HCT116 (cell line): ENCODE results near the gene GMPR2. TPM values are rescaled to one million over a fixed set of nuclear protein-coding genes. Genes with fewer than 3 reads are reported as not detected.
A peak's percentile ranks its signal among the peaks of the same experiment; 100 is the strongest.

Source experiments
- ATAC-seq: fragments of 200-7000 bp; cut with Tn5 transposase; 2 replicates; pipeline ENCODE4 v1.9.1; 2020; ENCODE audit warnings: mild to moderate bottlenecking, moderate library complexity
- BruUV-seq: library from RNA; stranded (reverse); fragments of 400-500 nt; replicated peaks from 2 replicates; lab custom pipeline; 2021; lab: Mats Ljungman, UMichigan
- CTCF ChIA-PET: fragments of 300-600 bp; sonication (Branson Sonifier 250); formaldehyde crosslinking; loops from one replicate; lab custom pipeline; 2021; ENCODE audit warnings: antibody characterized with exemption; lab: Charles Lee
- POLR2A ChIA-PET: fragments of 300-600, 350-600 bp; sonication (Branson Sonifier 250); formaldehyde crosslinking; loops from one replicate; lab custom pipeline; 2021; ENCODE audit warnings: antibody characterized with exemption; lab: Charles Lee
- RAD21 ChIA-PET, 2 experiments: fragments of 300-600 bp; sonication (Branson Sonifier 250); formaldehyde crosslinking; loops; one replicate each; lab custom pipeline; 2023; ENCODE audit warnings: low total read pairs in 2 of 2; ENCODE audit not compliant: uncharacterized antibody in 2 of 2, unreplicated experiment in 2 of 2, low non-redundant PET in 1 of 2; lab: Charles Lee
- DNase-seq: peaks from one replicate; pipeline ENCODE4 v3.0.0-alpha.2; 2010; ENCODE audit warnings: low read depth, low spot score
- H2AFZ ChIP-seq: fragments of 200-600 bp; shearing (Covaris generic), sonication (generic); 2 replicates; pipeline ENCODE4 v1.6.1; 2017; ENCODE audit warnings: low read depth, mixed run types, mixed read lengths, antibody characterized with exemption, low read length; ENCODE audit not compliant: poor library complexity, severe bottlenecking
- H3K27ac ChIP-seq: 2 replicates; pipeline ENCODE4 v1.5.1; 2012; ENCODE audit warnings: low read depth, low read length
- H3K27me3 ChIP-seq: fragments of 200-600 bp; sonication (generic); 2 replicates; pipeline ENCODE4 v1.6.1; 2016; ENCODE audit warnings: mixed run types, low read length, mixed read lengths; ENCODE audit not compliant: insufficient read depth
- H3K36me3 ChIP-seq, 2 experiments: fragments of 200-500 bp in 1 of 2; fragments of 200-600 bp in 1 of 2; sonication (Bioruptor generic) in 1 of 2; sonication (generic) in 1 of 2; 2 replicates each; pipeline versions ENCODE4 v1.5.1 to v1.6.1; 2014 to 2016; ENCODE audit warnings: low read length in 2 of 2, inconsistent platforms in 1 of 2, mixed read lengths in 1 of 2, mixed run types in 1 of 2; ENCODE audit not compliant: insufficient read depth in 2 of 2, control insufficient read depth in 1 of 2
- H3K4me1 ChIP-seq, 2 experiments: fragments of 200-600 bp in 1 of 2; sonication (generic) in 1 of 2; 2 replicates each; pipeline versions ENCODE4 v1.5.1 to v1.6.1; 2012 to 2017; ENCODE audit warnings: low read length in 2 of 2, inconsistent platforms in 1 of 2, mild to moderate bottlenecking in 1 of 2, mixed read lengths in 1 of 2, mixed run types in 1 of 2, moderate library complexity in 1 of 2; ENCODE audit not compliant: insufficient read depth in 2 of 2, control insufficient read depth in 1 of 2
- H3K4me2 ChIP-seq: fragments of 200-600 bp; sonication (generic); 2 replicates; pipeline ENCODE4 v1.6.1; 2017; ENCODE audit warnings: mixed run types, low read length, mixed read lengths
- H3K4me3 ChIP-seq, 2 experiments: fragments of 200-600 bp in 1 of 2; sonication (generic) in 1 of 2; replicated peaks in 1 of 2; 2 replicates each; pipeline ENCODE4 v1.5.1; 2011 to 2016; ENCODE audit warnings: low read length in 2 of 2, control low read depth in 1 of 2, low read depth in 1 of 2, mild to moderate bottlenecking in 1 of 2, mixed read lengths in 1 of 2, mixed run types in 1 of 2
- H3K79me2 ChIP-seq: fragments of 200-600 bp; sonication (generic); 2 replicates; pipeline ENCODE4 v1.6.1; 2017; ENCODE audit warnings: mild to moderate bottlenecking, mixed run types, low read length, moderate library complexity, mixed read lengths; ENCODE audit not compliant: insufficient read depth
- H3K9ac ChIP-seq: fragments of 200-600 bp; sonication (generic); 2 replicates; pipeline ENCODE4 v1.6.1; 2016; ENCODE audit warnings: low read length, mixed read lengths
- H3K9me2 ChIP-seq: fragments of 200-600 bp; sonication (generic), shearing (Covaris generic); 2 replicates; pipeline ENCODE4 v1.6.1; 2017; ENCODE audit warnings: mixed run types, mild to moderate bottlenecking, moderate library complexity; ENCODE audit not compliant: insufficient read depth
- H3K9me3 ChIP-seq, 2 experiments: fragments of 200-500 bp in 1 of 2; fragments of 200-600 bp in 1 of 2; sonication (Bioruptor generic) in 1 of 2; sonication (generic) in 1 of 2; 2 replicates each; pipeline ENCODE4 v1.6.1; 2014 to 2017; ENCODE audit warnings: low read length in 2 of 2, mixed read lengths in 2 of 2, inconsistent platforms in 1 of 2, low read depth in 1 of 2, mild to moderate bottlenecking in 1 of 2, mixed run types in 1 of 2, moderate library complexity in 1 of 2; ENCODE audit not compliant: control insufficient read depth in 1 of 2, insufficient read depth in 1 of 2
- H4K20me1 ChIP-seq: fragments of 200-600 bp; sonication (generic), shearing (Covaris generic); 2 replicates; pipeline ENCODE4 v1.6.1; 2017; ENCODE audit warnings: mixed run types, mild to moderate bottlenecking, moderate library complexity; ENCODE audit not compliant: insufficient read depth
- CBX3 ChIP-seq: IDR thresholded peaks from 2 replicates; pipeline ENCODE4 v1.6.1; 2012; ENCODE audit warnings: low read depth
- CTCF ChIP-seq, 3 experiments: fragments of 200-600 bp in 1 of 3; sonication (generic) in 1 of 3; IDR thresholded peaks in 2 of 3; conservative IDR thresholded peaks in 1 of 3; 2 replicates each; pipeline ENCODE4 v1.5.1; 2012 to 2017; ENCODE audit warnings: low read depth in 2 of 3, low read length in 2 of 3, antibody characterized with exemption in 1 of 3, borderline replicate concordance in 1 of 3, control low read depth in 1 of 3, mild to moderate bottlenecking in 1 of 3, mixed read lengths in 1 of 3, mixed run types in 1 of 3, moderate library complexity in 1 of 3; ENCODE audit not compliant: insufficient read depth in 1 of 3
- EZH2phosphoT487 ChIP-seq: fragments of 200-600 bp; IDR thresholded peaks from 2 replicates; pipeline ENCODE4 v1.6.1; 2018; ENCODE audit warnings: antibody characterized with exemption, borderline replicate concordance
- JUND ChIP-seq: IDR thresholded peaks from 2 replicates; pipeline ENCODE4 v1.6.1; 2012
- intact Hi-C: fragments of 100-400 bp; cut with micrococcal nuclease; formaldehyde crosslinking; loops from 2 replicates; pipeline ENCODE4 v1.10.0; 2022
- total RNA-seq: library from RNA; stranded (reverse); gene quantifications from one replicate; pipeline ENCODE4 v1.2.1, GENCODE V29; 2021; ENCODE audit not compliant: unreplicated experiment

The GMPR2 gene
- total RNA-seq, 1 experiment from 2014 or later, result 66.9 TPM

GRCh38 chr14:24271834-24272263 lies 39.1 kb downstream of the GMPR2 start (continued):
- TF ChIP-seq CBX3, result no peak

DNA sequence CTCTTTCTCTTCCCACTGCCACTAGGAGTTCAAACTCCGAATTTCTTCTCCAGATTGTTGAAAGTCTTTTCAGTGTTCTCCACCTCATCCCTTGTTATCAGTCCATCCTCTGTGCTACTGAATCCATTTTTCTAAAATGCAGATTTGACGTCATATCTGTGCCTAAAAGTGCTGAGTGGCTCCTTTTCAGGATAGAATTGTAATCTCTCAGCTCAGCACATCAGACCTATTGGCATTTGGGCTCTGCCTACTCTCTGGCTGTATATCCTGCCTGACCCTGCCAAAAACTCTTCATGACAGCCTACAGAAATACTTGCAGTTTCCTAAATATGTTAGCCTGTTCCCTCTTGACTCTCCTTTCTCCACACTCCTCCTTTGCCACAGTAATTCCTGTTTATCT lies 39.7 kb downstream of the GMPR2 start:
- POLR2A ChIA-PET, result interaction anchor here (2.7 kb wide), 1 partner anchor 30 kb away, joined by 20 read pairs; the partner anchor contains the start of gene TINF2
- H2AFZ ChIP-seq, result no peak overlapping the region
- H3K9me2 ChIP-seq, result no peaks in the 10 kb centered on the region
- CTCF ChIA-PET, result interaction anchor here (1.5 to 2.0 kb wide), 3 partner anchors 7 to 30 kb away, joined by 5 to 17 read pairs (median 9); partner anchors contain the start of gene TINF2
- H3K27me3 ChIP-seq, result no peaks in the 10 kb centered on the region
- BruUV-seq, result no TSS peak
- H3K36me3 ChIP-seq, result no peaks in the 10 kb centered on the region; a peak in 1 of 4 replicates
- intact Hi-C loops, result no loop called here
- RAD21 ChIA-PET, result no interaction called here
- DNase-seq (no peak), ATAC-seq (no peak)
- peaks cover 4% of the 10 kb centered on the region; the same call in 1 of the 2 replicates for H3K79me2 ChIP-seq
- H3K4me2 ChIP-seq, result peak overlapping the region; percentile 98; the same call in 1 of the 2 replicates
- no peaks in the 10 kb centered on the region for H4K20me1 ChIP-seq
- no peak overlapping the region for H3K9ac ChIP-seq
- H3K9me3 ChIP-seq, result no peaks in the 10 kb centered on the region
- TF ChIP-seq EZH2phosphoT487, result no peak
- peaks cover 9 to 22% of the 10 kb centered on the region in 2 experiments; a peak in 3 of 4 replicates for H3K4me1 ChIP-seq
- no peak overlapping the region for H3K27ac ChIP-seq
- H3K4me3 ChIP-seq, result no peak overlapping the region

GRCh38 chr14:24273422-24273998 lies 40.8 kb downstream of the GMPR2 start:
- ChIA-PET CTCF (interaction anchor here (1.0 to 1.5 kb wide), 2 partner anchors 8 to 30 kb away, joined by 4 to 5 read pairs; no protein-coding TSS in a partner anchor), POLR2A (interaction anchor here (1.2 kb wide), 1 partner anchor 32 kb away, joined by 3 read pairs; no protein-coding TSS in a partner anchor), RAD21 (interaction anchor here in 1 of 2 experiments (0.7 kb wide), 1 partner anchor 23 kb away, joined by 4 read pairs; no protein-coding TSS in a partner anchor)
- peaks cover 9 to 22% of the 10 kb centered on the region in 2 experiments; a peak in 3 of 4 replicates for H3K4me1 ChIP-seq
- H3K36me3 ChIP-seq, result no peaks in the 10 kb centered on the region
- no peak overlapping the region for H3K9ac ChIP-seq
- no peak for ATAC-seq
- H3K9me3 ChIP-seq, result no peaks in the 10 kb centered on the region
- no TSS peak for BruUV-seq
- H3K9me2 ChIP-seq, result no peaks in the 10 kb centered on the region
- no peaks in the 10 kb centered on the region for H3K27me3 ChIP-seq
- DNase-seq, result no peak
- peaks cover 4% of the 10 kb centered on the region; the same call in 1 of the 2 replicates for H3K79me2 ChIP-seq
- H3K27ac ChIP-seq, result no peak overlapping the region
- no peak overlapping the region for H2AFZ ChIP-seq
- TF ChIP-seq CTCF (IDR thresholded peaks at IDR 0.05 in 2 of 3, conservative IDR thresholded peaks at IDR 0.05 in 1 of 3; ENCODE audit: borderline replicate concordance in 1 of 3, insufficient read depth in 1 of 3, low read depth in 2 of 3, low read length in 2 of 3) (peak in 2 of 3 experiments; percentile 39 to 50; a peak in 4 of 6 replicates), JUND (no peak)
- H4K20me1 ChIP-seq, result no peaks in the 10 kb centered on the region
- H3K4me3 ChIP-seq, result no peak overlapping the region
- no peak overlapping the region for H3K4me2 ChIP-seq
- intact Hi-C loops, result no loop called here
